Measurements from ENCODE around the gene CCDC54. TPM values are rescaled to one million over a fixed set of nuclear protein-coding genes. Genes with fewer than 3 reads are reported as not detected.
A peak's percentile ranks its signal among the peaks of the same experiment; 100 is the strongest.

CCDC54 gene
- polyA plus RNA-seq, 1 donor from 2014 or later: not detected

- Histone ChIP-seq H2AFZ (ENCODE audit: low read depth, low read length) (no peak overlapping the region), H3K27me3 (ENCODE audit: insufficient read depth, low read depth, low read length) (no peaks in the 10 kb centered on the region), H3K79me2 (replicated peaks; ENCODE audit: insufficient read depth, low read length) (no peaks in the 10 kb centered on the region), H3K4me2 (ENCODE audit: low read length) (no peak overlapping the region), H3F3A (ENCODE audit: insufficient read depth, low read length, poor library complexity, severe bottlenecking) (no peaks in the 10 kb centered on the region), H3K4me3 (ENCODE audit: low read length) (no peak overlapping the region), H4K20me1 (ENCODE audit: insufficient read depth) (no peaks in the 10 kb centered on the region), H3K27ac (ENCODE audit: low read length) (no peak overlapping the region), H3K9ac (ENCODE audit: low read length) (no peak overlapping the region), H3K36me3 (ENCODE audit: insufficient read depth, low read length) (no peaks in the 10 kb centered on the region), H3K9me2 (ENCODE audit: insufficient read depth, low read length) (no peaks in the 10 kb centered on the region), H3K9me3 (ENCODE audit: low read length) (no peaks in the 10 kb centered on the region)
- no peak for TF ChIP-seq TAF1 (IDR thresholded peaks at IDR 0.05; ENCODE audit: low read depth)
- TF ChIP-seq EP300 (conservative IDR thresholded peaks at IDR 0.05; ENCODE audit: poor library complexity, severe bottlenecking): peak; percentile 90
- peak; percentile 61 for TF ChIP-seq POLR2AphosphoS5 (IDR thresholded peaks at IDR 0.05)
Measured at GRCh38 chr3:107402214-107402613, 25.0 kb downstream of the CCDC54 start.

- Histone ChIP-seq H3K27ac (ENCODE audit: low read length) (no peak overlapping the region), H2AFZ (ENCODE audit: low read depth, low read length) (no peak overlapping the region), H3K9me3 (ENCODE audit: low read length) (peaks cover 4% of the 10 kb centered on the region), H4K20me1 (ENCODE audit: insufficient read depth) (no peaks in the 10 kb centered on the region), H3K36me3 (ENCODE audit: insufficient read depth, low read length) (no peaks in the 10 kb centered on the region), H3F3A (ENCODE audit: insufficient read depth, low read length, poor library complexity, severe bottlenecking) (no peaks in the 10 kb centered on the region), H3K79me2 (replicated peaks; ENCODE audit: insufficient read depth, low read length) (no peaks in the 10 kb centered on the region), H3K4me3 (ENCODE audit: low read length) (no peak overlapping the region), H3K9me2 (ENCODE audit: insufficient read depth, low read length) (no peaks in the 10 kb centered on the region), H3K27me3 (ENCODE audit: insufficient read depth, low read depth, low read length) (no peaks in the 10 kb centered on the region), H3K4me2 (ENCODE audit: low read length) (no peak overlapping the region), H3K9ac (ENCODE audit: low read length) (no peak overlapping the region)
- TF ChIP-seq MXI1 (conservative IDR thresholded peaks at IDR 0.05; ENCODE audit: poor library complexity, severe bottlenecking) (no peak), REST (IDR thresholded peaks at IDR 0.05; ENCODE audit: borderline replicate concordance) (no peak), SMC3 (conservative IDR thresholded peaks at IDR 0.05; ENCODE audit: poor library complexity) (no peak), EP300 (conservative IDR thresholded peaks at IDR 0.05; ENCODE audit: poor library complexity, severe bottlenecking) (no peak), RAD21 (conservative IDR thresholded peaks at IDR 0.05) (no peak), POLR2AphosphoS5 (IDR thresholded peaks at IDR 0.05) (no peak), CTCF (IDR thresholded peaks at IDR 0.05; ENCODE audit: poor library complexity, severe bottlenecking) (no peak)
Measured at GRCh38 chr3:107404727-107405469, 27.7 kb downstream of the CCDC54 start.

- Histone ChIP-seq H3K4me2 (ENCODE audit: low read length) (no peak overlapping the region), H3K36me3 (ENCODE audit: insufficient read depth, low read length) (no peaks in the 10 kb centered on the region), H3K4me3 (ENCODE audit: low read length) (no peak overlapping the region), H3K79me2 (replicated peaks; ENCODE audit: insufficient read depth, low read length) (no peaks in the 10 kb centered on the region), H3K9me3 (ENCODE audit: low read length) (peaks cover 4% of the 10 kb centered on the region), H4K20me1 (ENCODE audit: insufficient read depth) (no peaks in the 10 kb centered on the region), H3K9me2 (ENCODE audit: insufficient read depth, low read length) (no peaks in the 10 kb centered on the region), H3K27me3 (ENCODE audit: insufficient read depth, low read depth, low read length) (no peaks in the 10 kb centered on the region), H3K27ac (ENCODE audit: low read length) (no peak overlapping the region), H3K9ac (ENCODE audit: low read length) (no peak overlapping the region), H2AFZ (ENCODE audit: low read depth, low read length) (no peak overlapping the region), H3F3A (ENCODE audit: insufficient read depth, low read length, poor library complexity, severe bottlenecking) (no peaks in the 10 kb centered on the region)
- TF ChIP-seq RAD21 (conservative IDR thresholded peaks at IDR 0.05): no peak
Measured at GRCh38 chr3:107407355-107407754, 30.1 kb downstream of the CCDC54 start.
